ENCODE results near the gene EFTUD2.

DNA sequence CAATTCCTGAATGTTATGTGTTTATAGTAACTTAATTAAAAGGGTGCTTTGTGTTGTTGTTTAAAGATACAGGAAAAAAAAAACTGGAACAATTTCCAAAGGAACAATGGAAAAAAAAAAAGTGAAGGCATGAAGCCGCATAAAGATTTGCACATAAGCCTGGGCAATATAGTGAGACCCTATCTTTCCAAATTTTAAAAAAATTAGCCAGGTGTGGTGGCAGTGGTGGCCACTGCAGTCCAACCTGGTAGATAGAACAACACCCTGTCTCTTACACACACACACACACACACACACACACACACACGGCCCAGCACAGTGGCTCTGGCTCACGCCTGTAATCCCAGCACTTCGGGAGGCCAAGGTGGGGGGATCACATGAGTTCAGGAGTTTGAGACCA is 91.1 kb downstream of the EFTUD2 start:
- TF ChIP-seq, protein P1, sequence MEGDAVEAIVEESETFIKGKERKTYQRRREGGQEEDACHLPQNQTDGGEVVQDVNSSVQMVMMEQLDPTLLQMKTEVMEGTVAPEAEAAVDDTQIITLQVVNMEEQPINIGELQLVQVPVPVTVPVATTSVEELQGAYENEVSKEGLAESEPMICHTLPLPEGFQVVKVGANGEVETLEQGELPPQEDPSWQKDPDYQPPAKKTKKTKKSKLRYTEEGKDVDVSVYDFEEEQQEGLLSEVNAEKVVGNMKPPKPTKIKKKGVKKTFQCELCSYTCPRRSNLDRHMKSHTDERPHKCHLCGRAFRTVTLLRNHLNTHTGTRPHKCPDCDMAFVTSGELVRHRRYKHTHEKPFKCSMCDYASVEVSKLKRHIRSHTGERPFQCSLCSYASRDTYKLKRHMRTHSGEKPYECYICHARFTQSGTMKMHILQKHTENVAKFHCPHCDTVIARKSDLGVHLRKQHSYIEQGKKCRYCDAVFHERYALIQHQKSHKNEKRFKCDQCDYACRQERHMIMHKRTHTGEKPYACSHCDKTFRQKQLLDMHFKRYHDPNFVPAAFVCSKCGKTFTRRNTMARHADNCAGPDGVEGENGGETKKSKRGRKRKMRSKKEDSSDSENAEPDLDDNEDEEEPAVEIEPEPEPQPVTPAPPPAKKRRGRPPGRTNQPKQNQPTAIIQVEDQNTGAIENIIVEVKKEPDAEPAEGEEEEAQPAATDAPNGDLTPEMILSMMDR (IDR thresholded peaks at IDR 0.05) = no peak
- no peak for TF ChIP-seq ZFX (IDR thresholded peaks at IDR 0.05; ENCODE audit: borderline replicate concordance)

All from 22Rv1 (cell line).